Liver (tissue), 9 donors: ENCODE measurements around the gene SERPINB1. TPM values are rescaled to one million over a fixed set of nuclear protein-coding genes. Genes with fewer than 3 reads are reported as not detected.

ENCODE experiments used
- DNase-seq: peaks from one replicate; pipeline ENCODE4 v3.0.0-alpha.2; 2017; ENCODE audit warnings: low spot score
- H3K27ac ChIP-seq, 2 donors: one replicate each; pipeline ENCODE4 v1.7.0; 2013; ENCODE audit warnings: inconsistent platforms in 2 of 2, low read length in 2 of 2, control low read depth in 1 of 2, low read depth in 1 of 2, mild to moderate bottlenecking in 1 of 2
- H3K27me3 ChIP-seq, 4 donors: one replicate each; pipeline versions ENCODE4 v1.6.1 to v1.7.0; 2013; ENCODE audit warnings: low read length in 3 of 4, inconsistent platforms in 1 of 4, mild to moderate bottlenecking in 1 of 4, moderate library complexity in 1 of 4; ENCODE audit not compliant: control insufficient read depth in 4 of 4, insufficient read depth in 4 of 4
- H3K36me3 ChIP-seq, 4 donors: one replicate each; pipeline versions ENCODE4 v1.6.1 to v1.7.0; 2013; ENCODE audit warnings: low read length in 3 of 4, mild to moderate bottlenecking in 3 of 4, low read depth in 1 of 4, moderate library complexity in 1 of 4; ENCODE audit not compliant: control insufficient read depth in 4 of 4, insufficient read depth in 3 of 4
- H3K4me1 ChIP-seq, 4 donors: one replicate each; pipeline versions ENCODE4 v1.6.1 to v1.7.0; 2013; ENCODE audit warnings: low read length in 3 of 4, mild to moderate bottlenecking in 3 of 4, moderate library complexity in 1 of 4; ENCODE audit not compliant: control insufficient read depth in 4 of 4, insufficient read depth in 4 of 4
- H3K4me3 ChIP-seq, 3 donors: one replicate each; pipeline versions ENCODE4 v1.6.1 to v1.7.0; 2013; ENCODE audit warnings: low read length in 3 of 3, control low read depth in 1 of 3, low read depth in 1 of 3, mild to moderate bottlenecking in 1 of 3
- H3K9ac ChIP-seq, 2 donors: one replicate each; pipeline ENCODE4 v1.7.0; 2013; ENCODE audit warnings: low read length in 2 of 2, mild to moderate bottlenecking in 2 of 2, moderate library complexity in 2 of 2, control low read depth in 1 of 2, low read depth in 1 of 2
- H3K9me3 ChIP-seq, 4 donors: one replicate each; pipeline versions ENCODE4 v1.6.1 to v1.7.0; 2013; ENCODE audit warnings: low read length in 3 of 4; ENCODE audit not compliant: control insufficient read depth in 4 of 4
- FOXA1 ChIP-seq: IDR thresholded peaks from 2 replicates; pipeline ENCODE4 v1.6.1; 2016; ENCODE audit warnings: antibody characterized with exemption
- FOXA2 ChIP-seq: IDR thresholded peaks from 2 replicates; pipeline ENCODE4 v1.6.1; 2016; ENCODE audit warnings: antibody characterized with exemption
- GABPA ChIP-seq, 2 donors: IDR thresholded peaks in 1 of 2; conservative IDR thresholded peaks in 1 of 2; 2 replicates each; pipeline ENCODE4 v1.6.1; 2016; ENCODE audit warnings: antibody characterized with exemption in 2 of 2, mild to moderate bottlenecking in 1 of 2, moderate library complexity in 1 of 2
- HNF4A ChIP-seq, 2 donors: conservative IDR thresholded peaks; 2 replicates each; pipeline ENCODE4 v1.6.1; 2016; ENCODE audit warnings: antibody characterized with exemption in 2 of 2, mild to moderate bottlenecking in 2 of 2
- HNF4G ChIP-seq: IDR thresholded peaks from 2 replicates; pipeline ENCODE4 v1.6.1; 2016; ENCODE audit warnings: antibody characterized with exemption
- RAD21 ChIP-seq, 2 donors: IDR thresholded peaks; 2 replicates each; pipeline ENCODE4 v1.6.1; 2016; ENCODE audit warnings: antibody characterized with exemption in 2 of 2, mild to moderate bottlenecking in 2 of 2
- SP1 ChIP-seq: IDR thresholded peaks from 2 replicates; pipeline ENCODE4 v1.6.1; 2018; ENCODE audit warnings: antibody characterized with exemption, mild to moderate bottlenecking
- TAF1 ChIP-seq: conservative IDR thresholded peaks from 2 replicates; pipeline ENCODE4 v1.6.1; 2016; ENCODE audit warnings: antibody characterized with exemption, mild to moderate bottlenecking
- YY1 ChIP-seq: IDR thresholded peaks from 2 replicates; pipeline ENCODE4 v1.6.1; 2016; ENCODE audit warnings: antibody characterized with exemption, mild to moderate bottlenecking
- WGBS: extraction: QIAGEN DNeasy Blood & Tissue Kit; methylation state at CpG from one replicate; pipeline ENCODE4 v1.1.7; 2013; 5-methylcytosine and 5-hydroxymethylcytosine counted together
- polyA plus RNA-seq, 2 donors: library from polyadenylated mRNA; stranded (reverse) in 1 of 2; unstranded in 1 of 2; fragments of 200-250 nt in 1 of 2; fragments of >200 nt in 1 of 2; fragmentation: Nextera tagmentation in 1 of 2; extraction: Ambion mirVana in 1 of 2; gene quantifications; one replicate each; pipeline versions ENCODE4 v1.2.1 to v1.2.3, GENCODE V29; 2013 to 2015
- total RNA-seq, 2 donors: library from RNA; depleted of rRNA; stranded (reverse); fragments of >200 nt; gene quantifications; one replicate each; pipeline ENCODE4 v1.2.3, GENCODE V29; 2014
- TF ChIP-seq, protein P1 (sequence below): IDR thresholded peaks from 2 replicates; pipeline ENCODE4 v1.6.1; 2016; ENCODE audit warnings: antibody characterized with exemption
- TF ChIP-seq, protein P2 (sequence below): IDR thresholded peaks from 2 replicates; pipeline ENCODE4 v1.6.1; 2016; ENCODE audit warnings: antibody characterized with exemption
- TF ChIP-seq, protein P3 (sequence below): IDR thresholded peaks from 2 replicates; pipeline ENCODE4 v1.6.1; 2016; ENCODE audit warnings: antibody characterized with exemption, mild to moderate bottlenecking
- TF ChIP-seq, protein P4 (sequence below): IDR thresholded peaks from 2 replicates; pipeline ENCODE4 v1.6.1; 2016; ENCODE audit warnings: antibody characterized with exemption
- donor health status: healthy.
- donor health status: healthy.
- donor health status: healthy.
- donor health status: healthy.
- donor health status: healthy.

The SERPINB1 gene
- total and polyA plus RNA-seq, 4 donors, result 12.5 to 34.3 (median 18.6) TPM

DNA sequence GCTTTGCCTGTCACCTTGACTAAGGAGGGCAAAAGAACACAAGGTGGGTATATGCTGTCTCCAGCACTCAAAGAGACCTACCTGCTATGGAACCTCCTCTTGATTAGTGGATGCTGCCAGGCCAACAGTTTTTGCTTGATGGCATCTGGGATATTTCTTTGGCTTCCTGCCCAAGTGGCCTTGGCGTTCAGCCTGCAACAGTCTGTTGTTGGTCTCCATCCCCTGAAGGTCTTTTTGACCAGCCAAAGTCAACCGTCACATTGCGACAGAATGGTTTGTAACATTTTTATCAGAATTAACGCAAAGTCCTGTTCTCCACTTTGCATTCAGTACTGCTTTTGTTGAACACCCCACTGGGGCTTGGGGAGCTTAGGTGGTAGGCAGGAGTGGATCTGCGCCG lies 37.1 kb downstream of the SERPINB1 start:
- Histone ChIP-seq H3K36me3 (no peaks in the 10 kb centered on the region), H3K9me3 (no peaks in the 10 kb centered on the region), H3K27me3 (no peaks in the 10 kb centered on the region), H3K4me3 (no peak overlapping the region), H3K4me1 (peaks cover 0 to 2% (median 0%) of the 10 kb centered on the region in 4 donors), H3K27ac (no peak overlapping the region), H3K9ac (no peak overlapping the region)
- DNase-seq, result no peak
- TF ChIP-seq TAF1, result no peak
- TF ChIP-seq, protein P1, sequence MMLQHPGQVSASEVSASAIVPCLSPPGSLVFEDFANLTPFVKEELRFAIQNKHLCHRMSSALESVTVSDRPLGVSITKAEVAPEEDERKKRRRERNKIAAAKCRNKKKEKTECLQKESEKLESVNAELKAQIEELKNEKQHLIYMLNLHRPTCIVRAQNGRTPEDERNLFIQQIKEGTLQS, result no peak
- TF ChIP-seq, protein P2, sequence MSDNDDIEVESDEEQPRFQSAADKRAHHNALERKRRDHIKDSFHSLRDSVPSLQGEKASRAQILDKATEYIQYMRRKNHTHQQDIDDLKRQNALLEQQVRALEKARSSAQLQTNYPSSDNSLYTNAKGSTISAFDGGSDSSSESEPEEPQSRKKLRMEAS, result no peak
- no peak for TF ChIP-seq SP1
- no peak for TF ChIP-seq HNF4G
- TF ChIP-seq GABPA (IDR thresholded peaks at IDR 0.05 in 1 of 2, conservative IDR thresholded peaks at IDR 0.05 in 1 of 2), result no peak
- 71% methylated on average over 6 of the region's 6 CpGs for WGBS

DNA sequence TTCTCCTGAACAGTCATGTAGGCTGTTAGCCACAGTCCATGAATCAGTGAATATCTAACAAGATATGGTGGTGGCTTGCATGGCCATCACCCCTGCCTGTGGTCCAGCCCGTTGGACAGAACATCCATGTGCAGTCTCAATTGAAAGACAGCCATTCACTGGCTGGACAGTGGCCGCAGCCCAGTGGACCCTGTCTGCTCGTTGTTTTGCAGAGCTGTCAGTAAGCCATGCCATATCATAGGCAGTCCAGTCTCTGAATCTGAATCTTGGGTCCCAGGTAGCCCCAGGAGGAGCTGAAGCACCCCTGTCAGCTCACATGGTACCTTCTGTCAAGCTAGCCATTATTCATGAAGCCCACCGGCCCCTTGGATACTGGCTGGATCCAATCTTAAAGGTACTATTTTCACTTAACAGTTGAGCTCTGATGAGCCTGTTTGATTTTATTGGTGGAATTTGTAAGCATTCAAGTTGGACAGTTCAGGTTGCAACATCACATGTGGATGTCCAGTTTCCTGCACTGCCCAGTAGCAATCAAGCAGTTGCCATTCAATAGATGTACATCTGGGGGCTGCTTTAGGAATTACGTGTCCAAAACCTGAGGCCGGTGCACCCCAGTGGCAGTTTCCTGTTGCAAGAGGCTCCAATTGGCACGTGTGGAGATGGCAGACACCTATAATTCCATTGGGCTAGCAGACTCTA lies 37.8 kb downstream of the SERPINB1 start:
- peaks cover 0 to 2% (median 0%) of the 10 kb centered on the region in 4 donors for H3K4me1 ChIP-seq
- no peaks in the 10 kb centered on the region for H3K27me3 ChIP-seq
- DNase-seq, result no peak
- no peaks in the 10 kb centered on the region for H3K36me3 ChIP-seq
- no peak overlapping the region for H3K27ac ChIP-seq
- no peak overlapping the region for H3K4me3 ChIP-seq
- H3K9me3 ChIP-seq, result no peaks in the 10 kb centered on the region
- WGBS, result 88% methylated on average over 7 of the region's 7 CpGs
- H3K9ac ChIP-seq, result no peak overlapping the region
- TF ChIP-seq FOXA1 (no peak), FOXA2 (no peak), SP1 (no peak), RAD21 (IDR thresholded peaks at IDR 0.05) (no peak), HNF4G (no peak), YY1 (no peak), HNF4A (conservative IDR thresholded peaks at IDR 0.05) (no peak)
- TF ChIP-seq, protein P1, result no peak
- TF ChIP-seq, protein P3, sequence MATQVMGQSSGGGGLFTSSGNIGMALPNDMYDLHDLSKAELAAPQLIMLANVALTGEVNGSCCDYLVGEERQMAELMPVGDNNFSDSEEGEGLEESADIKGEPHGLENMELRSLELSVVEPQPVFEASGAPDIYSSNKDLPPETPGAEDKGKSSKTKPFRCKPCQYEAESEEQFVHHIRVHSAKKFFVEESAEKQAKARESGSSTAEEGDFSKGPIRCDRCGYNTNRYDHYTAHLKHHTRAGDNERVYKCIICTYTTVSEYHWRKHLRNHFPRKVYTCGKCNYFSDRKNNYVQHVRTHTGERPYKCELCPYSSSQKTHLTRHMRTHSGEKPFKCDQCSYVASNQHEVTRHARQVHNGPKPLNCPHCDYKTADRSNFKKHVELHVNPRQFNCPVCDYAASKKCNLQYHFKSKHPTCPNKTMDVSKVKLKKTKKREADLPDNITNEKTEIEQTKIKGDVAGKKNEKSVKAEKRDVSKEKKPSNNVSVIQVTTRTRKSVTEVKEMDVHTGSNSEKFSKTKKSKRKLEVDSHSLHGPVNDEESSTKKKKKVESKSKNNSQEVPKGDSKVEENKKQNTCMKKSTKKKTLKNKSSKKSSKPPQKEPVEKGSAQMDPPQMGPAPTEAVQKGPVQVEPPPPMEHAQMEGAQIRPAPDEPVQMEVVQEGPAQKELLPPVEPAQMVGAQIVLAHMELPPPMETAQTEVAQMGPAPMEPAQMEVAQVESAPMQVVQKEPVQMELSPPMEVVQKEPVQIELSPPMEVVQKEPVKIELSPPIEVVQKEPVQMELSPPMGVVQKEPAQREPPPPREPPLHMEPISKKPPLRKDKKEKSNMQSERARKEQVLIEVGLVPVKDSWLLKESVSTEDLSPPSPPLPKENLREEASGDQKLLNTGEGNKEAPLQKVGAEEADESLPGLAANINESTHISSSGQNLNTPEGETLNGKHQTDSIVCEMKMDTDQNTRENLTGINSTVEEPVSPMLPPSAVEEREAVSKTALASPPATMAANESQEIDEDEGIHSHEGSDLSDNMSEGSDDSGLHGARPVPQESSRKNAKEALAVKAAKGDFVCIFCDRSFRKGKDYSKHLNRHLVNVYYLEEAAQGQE, result no peak
- TF ChIP-seq, protein P2, result no peak
- TF ChIP-seq, protein P4, sequence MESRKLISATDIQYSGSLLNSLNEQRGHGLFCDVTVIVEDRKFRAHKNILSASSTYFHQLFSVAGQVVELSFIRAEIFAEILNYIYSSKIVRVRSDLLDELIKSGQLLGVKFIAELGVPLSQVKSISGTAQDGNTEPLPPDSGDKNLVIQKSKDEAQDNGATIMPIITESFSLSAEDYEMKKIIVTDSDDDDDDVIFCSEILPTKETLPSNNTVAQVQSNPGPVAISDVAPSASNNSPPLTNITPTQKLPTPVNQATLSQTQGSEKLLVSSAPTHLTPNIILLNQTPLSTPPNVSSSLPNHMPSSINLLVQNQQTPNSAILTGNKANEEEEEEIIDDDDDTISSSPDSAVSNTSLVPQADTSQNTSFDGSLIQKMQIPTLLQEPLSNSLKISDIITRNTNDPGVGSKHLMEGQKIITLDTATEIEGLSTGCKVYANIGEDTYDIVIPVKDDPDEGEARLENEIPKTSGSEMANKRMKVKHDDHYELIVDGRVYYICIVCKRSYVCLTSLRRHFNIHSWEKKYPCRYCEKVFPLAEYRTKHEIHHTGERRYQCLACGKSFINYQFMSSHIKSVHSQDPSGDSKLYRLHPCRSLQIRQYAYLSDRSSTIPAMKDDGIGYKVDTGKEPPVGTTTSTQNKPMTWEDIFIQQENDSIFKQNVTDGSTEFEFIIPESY, result no peak
